ENCODE data around the gene EMSY.

The EMSY gene

DNA sequence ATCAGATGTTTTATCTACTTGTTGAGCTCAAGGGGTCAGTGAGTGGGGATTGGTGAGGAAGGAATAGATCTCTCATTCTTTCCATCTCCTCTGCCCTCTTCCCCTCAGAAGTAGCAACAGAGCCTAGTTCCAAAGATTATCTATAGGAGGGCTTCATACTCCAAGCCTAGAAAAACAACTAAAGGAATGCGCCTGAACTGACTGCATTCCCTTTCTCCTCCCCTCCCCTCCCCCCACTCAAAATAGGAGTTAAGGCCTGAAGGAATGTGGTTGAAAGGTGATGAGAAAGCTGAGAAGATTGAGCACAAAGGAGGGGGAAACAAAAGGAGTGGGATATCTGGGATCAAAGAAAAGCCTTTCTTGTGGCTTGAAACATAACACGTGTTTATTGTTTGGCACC is 10.5 kb downstream of the EMSY start:
- DNase-seq (ENCODE audit: low read depth) = no peak

DNA sequence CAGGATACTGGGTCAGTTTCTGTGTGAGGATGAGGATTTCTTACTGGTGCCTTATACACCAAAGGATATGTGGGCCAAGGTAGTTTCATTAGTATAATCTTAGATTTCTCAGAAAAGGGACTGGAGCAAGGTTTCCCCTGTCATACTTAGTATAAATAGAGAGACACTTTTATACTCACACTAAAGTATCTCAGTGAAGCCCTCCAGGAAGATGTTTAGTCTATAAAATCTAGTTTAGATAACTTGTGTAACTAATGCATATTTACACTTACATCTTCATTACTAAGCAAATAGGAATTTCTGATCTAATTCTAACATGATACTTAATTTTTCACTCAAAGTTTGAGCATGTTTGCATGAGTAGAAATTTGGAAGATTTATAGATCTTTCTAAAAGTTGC is 11.1 kb downstream of the EMSY start:
- no peak for DNase-seq (ENCODE audit: low read depth)

DNA sequence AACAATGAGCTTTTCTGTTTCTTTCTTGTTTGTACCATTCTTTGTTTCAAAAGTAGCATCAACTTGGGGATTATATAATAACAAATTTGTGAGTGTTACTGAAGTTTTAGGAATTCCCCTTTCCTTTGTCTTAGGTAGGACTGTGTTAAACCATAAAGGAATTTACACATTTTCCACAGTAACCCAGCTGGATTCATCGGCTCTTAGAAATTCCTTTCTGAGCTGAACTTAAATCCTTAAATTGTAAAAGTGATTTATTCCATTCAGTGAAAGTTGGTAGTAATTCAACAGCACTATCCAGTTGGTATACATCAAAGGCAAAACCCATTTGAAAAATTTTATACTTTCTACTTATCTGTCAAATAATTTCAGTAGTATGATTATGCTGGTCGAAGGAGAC is 11.8 kb downstream of the EMSY start:
- DNase-seq (ENCODE audit: low read depth) = no peak

DNA sequence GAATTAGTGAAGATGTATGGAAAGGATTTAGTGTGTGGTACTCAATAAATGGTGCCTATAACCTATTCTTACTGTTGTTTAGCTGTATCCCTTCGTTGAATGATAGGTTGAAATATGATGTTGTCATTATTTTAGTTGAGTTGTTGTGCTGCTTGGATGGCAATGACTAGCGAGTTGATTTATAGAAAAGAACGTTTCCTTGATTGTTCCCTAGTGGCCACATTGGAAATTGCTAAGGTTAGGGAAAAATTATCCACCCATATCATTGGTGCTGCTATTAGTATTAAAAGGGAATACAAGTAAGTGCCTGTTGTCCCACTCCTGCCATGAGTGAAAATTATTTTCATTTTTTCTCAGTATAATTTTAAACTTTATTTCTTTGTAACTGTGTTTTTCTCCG is 14.5 kb downstream of the EMSY start:
- DNase-seq (ENCODE audit: low read depth) = no peak

DNA sequence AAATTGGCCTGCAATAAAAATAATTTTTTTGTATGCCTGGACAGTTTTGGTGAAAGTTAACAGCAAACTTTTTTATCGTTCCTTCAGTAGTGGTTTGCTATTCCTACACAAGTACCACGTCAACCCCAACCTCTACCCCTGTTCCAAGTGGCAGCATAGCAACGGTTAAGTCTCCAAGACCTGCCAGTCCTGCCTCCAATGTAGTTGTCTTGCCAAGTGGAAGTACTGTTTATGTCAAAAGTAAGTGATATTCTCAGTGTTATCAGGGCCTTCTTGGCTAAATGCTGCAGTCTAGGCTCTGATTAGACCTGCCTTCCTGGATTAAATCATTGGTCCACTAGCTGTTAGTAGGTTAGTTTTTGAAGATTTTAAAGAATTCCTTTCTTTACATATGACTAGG is 15.0 kb downstream of the EMSY start:
- DNase-seq (ENCODE audit: low read depth) = no peak

DNA sequence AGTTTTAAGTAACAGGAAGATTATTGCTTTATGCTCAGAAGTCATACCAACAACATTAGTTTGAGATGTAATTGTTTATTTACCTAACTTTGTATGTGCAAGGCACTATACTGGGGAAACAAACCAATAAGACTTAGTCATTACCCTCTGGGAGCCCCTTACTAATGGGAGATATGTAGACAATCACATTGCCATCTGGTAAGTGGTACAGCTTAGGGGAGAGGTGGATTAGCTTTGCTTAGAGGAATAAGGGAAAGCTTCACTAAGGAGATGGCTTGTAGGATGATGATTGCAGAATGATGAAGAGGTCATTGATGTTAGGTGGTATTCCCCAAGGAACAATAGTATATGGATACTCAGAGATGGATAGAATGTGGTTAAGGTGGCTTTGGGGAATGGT is 17.5 kb downstream of the EMSY start:
- DNase-seq (ENCODE audit: low read depth) = no peak

DNA sequence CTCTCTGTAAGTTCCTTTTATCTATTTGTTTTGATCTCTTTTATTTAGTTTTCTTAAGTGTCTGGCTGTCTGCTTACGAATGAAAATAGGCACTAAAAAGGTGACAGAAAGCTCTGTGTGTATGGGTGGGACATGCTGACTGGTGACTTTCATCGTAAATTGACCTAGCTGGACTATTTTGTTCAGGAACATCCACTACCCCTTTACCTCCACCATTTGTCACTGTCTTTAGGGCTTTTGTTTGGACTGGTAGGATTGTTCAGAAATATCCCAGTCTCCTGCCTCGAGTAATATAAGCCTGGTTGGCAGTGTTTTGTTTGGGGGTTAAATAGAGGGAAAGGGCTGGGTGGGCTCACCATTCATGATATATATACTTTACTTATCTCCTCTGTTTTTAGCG is 20.9 kb downstream of the EMSY start:
- DNase-seq (ENCODE audit: low read depth) = no peak

DNA sequence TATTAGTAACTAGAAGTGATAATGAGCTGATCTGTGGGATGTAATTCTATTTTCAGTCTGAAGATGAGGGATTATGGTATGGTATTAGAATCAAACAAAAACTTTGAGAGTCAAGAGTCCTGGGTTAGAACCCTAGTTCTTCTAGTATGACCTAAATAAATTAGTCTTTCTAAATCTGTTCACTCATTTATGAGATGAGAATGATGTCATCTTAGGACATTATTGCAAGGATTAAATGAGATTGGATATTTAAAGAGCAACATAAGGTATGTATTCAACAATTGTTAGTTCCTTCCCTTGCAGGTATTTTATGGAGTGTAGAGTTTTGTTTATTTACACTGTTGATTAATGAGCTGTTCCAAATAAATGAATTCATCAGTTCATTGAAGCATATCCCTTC is 21.8 kb downstream of the EMSY start:
- no peak for DNase-seq (ENCODE audit: low read depth)

DNA sequence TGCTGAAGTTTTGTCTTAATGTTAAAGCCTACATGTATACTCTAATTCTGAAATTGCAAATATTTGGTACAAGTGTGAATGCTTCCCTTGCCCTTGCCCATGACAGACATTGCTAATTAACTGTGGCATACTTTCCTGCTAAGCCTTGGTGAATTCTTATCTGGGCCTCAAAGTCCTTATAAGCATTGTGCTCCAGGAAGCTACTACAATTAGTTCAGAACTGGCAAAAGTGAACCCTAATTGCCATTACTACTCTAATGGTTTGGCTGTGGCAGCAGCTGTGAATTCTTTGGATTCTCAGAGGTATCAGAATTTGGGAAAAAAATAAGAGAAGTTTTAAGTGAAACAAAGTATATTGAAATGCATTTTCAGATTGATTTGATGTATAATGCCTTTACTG is 24.3 kb downstream of the EMSY start:
- DNase-seq (ENCODE audit: low read depth) = no peak

DNA sequence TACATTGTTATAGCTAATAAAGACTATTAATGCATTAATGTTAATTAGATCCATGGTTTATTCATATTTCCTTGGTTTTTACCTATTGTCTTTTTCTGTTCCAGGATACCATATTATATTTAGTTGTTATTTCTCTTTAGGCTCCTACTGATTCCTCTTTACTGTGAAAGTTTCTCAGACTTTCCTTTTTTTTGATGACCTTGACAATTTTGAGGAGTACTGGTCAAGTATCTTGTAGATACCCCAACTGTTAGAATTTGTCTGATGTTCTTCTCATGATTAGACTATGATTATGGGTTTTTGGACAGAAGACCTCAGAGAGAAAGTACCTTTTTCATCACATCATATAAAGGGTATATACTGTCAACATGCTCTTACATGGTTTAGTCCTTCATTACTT is 26.6 kb downstream of the EMSY start:
- DNase-seq (ENCODE audit: low read depth) = no peak

DNA sequence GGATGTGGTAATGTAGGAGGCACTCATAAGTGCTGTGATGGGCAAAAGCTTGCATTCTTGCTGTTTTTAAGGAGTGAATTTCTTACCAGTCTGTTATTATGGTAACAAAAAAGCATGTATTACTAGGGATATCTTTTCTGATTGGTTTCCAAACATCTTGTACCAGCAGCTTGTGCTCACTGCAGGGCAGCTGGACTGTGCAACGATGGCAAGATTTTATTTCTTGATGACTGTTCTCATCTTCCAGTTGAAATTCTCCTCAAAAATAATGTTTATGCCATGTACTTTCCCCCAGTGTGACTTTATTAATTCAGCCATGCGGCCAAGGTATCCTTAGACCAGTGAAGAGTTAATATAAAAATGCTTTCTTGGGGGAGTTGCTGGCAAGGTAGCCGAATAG is 35.4 kb downstream of the EMSY start:
- DNase-seq (ENCODE audit: low read depth) = no peak

DNA sequence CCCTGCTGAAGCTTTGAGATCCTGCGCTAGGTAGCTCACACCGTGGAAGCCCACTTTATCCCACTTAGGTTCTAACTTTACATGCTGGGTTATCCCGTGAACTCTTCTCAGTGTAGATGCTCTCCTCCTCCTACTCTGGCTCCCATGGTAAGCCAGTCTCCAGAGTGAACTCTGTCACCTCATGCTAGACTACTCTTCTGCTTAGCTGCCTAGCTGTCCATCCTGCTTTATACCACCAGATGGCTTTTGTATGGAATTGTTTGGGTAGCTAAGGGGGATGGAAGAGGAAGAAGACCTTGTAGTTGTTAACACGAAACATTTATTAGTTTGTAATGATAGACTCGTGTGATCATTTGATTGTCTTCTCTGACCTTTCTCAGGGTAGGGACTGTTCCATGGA is 46.8 kb downstream of the EMSY start:
- DNase-seq (ENCODE audit: low read depth) = no peak

DNA sequence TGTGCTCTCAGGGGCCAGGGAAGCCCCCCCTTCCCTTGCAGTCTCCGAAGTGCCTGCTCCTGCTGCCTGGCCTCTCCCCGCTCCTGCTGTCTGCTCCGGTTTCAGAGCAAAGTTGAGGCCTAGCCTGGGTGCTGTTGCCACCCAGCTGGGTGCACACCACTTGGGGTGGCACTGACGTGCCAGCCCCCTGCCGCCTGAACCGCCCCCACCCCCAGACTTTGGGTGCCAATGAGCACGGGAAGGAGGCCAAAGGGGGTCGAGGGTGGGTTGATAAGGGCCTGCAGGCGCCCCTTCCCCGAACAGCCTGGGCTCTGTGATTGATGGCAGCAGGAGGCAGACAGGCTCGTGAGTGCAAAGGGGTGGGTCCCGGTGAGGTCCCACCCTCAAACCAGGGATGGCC is 48.2 kb downstream of the EMSY start:
- no peak for DNase-seq (ENCODE audit: low read depth)

DNA sequence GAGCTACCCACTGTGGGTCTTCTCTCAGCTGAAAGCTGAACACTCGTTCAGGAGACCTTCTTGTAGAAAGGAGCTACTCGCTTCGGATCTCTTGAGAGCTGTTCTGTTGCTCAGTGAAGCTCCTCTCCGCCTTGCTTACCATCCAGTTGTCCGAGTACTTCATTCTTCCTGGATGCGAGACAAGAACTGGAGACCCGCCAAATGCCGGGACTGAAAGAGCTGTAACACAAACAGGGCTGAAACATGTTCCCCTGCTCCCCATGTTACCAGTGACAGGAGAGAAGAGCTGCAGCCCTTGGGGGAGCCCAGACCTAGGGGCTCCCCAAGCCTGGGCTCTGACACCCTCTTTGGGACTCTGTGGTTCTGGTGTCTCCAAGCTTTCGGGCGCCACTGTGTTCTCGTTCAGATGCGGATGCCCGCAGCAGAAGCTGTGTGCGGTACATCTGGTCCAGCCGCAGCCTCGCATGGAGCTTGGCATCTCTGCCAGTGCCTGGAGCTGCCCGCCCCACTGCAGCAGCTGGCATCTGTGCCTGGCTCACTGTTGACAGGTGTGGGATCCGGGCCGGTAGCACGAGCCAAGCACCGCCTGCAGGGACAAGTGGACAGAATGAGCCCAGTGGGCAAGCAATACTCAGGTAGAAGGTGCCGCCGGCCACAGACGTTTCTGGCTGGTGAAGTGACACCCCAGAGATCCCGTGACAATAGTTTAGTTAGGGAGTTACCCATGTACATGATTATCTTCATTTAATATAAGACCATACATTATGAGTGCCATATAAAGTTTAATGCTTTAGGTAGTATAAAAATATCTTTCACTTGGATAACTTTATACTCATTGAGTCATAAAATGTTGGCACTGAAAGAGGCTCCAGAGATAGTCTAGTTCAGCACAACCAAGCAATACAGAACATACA is 49.1 kb downstream of the EMSY start:
- no peak for DNase-seq (ENCODE audit: low read depth)

DNA sequence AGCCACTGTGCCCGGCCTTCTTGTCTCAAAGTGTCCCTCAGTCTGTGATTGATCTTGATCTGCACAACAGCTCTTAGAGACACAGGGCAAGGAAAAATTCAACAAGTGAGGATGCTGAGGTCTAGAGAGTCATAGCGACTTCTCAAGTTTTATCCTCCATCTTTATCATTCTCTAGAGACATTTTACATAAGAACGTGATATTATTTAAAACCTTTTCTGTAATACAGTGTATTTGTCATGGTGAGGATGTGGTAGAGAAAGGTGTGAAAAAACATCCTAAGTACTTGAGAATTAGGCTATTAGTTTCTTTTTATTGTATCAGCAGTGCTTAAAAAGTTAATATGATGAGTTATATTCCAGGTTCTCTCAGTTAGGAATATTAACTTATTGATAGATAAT is 50.2 kb downstream of the EMSY start:
- DNase-seq (ENCODE audit: low read depth) = no peak

DNA sequence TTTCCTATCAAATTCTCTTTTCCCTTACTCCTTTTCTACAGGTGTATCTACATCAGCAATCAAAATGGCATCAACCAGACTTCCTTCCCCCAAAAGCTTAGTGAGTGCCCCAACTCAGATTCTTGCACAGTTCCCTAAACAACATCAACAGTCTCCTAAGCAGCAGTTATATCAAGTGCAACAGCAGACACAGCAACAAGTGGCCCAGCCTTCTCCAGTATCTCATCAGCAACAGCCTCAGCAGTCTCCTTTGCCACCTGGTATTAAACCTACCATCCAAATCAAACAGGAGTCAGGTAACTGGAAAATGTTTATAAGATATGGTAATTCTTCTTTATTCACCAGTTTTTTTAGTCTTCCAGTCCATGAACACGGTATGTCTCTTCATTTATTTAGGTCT is 51.4 kb downstream of the EMSY start:
- no peak for DNase-seq (ENCODE audit: low read depth)

DNA sequence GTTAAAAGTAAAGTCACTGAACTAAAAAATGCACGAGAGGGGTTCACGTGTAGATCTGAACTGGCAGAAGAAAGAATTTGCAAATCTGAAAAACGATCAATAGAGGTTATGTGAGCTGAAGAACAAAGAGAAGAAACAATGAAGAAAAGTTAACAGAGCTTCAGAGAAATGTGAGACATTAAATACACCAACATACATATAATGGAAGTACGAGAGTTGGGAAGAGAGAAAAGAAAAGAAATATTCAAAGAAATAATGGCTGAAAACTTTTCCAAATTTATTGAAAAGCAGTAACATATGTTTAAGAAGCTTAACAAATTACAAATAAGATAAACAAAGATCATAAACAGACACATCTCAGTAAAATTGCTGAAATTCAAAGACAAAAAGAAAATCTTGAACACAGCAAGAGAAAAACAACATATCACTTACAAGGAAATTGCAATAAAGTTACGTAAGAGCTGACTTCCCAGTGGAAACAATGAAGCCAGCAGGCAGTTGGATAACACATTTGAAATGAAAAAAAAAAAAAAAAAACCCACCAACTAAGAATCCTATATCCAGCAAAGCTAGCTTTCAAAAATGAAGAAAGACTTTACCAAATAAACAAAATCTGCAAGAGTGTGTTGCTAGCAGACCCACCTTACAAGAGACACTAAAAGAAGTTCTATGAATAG is 56.8 kb downstream of the EMSY start:
- DNase-seq (ENCODE audit: low read depth) = no peak

DNA sequence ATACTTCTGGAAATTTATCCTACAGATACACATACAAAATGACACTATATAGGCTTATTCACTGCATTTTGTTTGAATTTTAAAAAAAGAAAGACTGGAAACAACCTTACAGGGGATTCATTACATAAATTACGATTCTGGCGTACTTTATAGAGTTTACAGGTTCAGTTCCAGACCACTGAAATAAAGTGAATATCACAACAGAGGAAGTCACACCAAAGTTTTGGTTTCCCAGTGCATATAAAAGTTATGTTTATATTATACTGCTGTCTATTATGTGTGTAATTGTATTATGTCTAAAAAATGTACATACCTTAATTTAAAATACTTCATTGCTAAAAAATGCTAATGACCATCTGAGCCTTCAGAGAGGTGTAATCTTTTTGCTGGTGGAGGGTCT is 62.0 kb downstream of the EMSY start:
- DNase-seq (ENCODE audit: low read depth) = no peak

DNA sequence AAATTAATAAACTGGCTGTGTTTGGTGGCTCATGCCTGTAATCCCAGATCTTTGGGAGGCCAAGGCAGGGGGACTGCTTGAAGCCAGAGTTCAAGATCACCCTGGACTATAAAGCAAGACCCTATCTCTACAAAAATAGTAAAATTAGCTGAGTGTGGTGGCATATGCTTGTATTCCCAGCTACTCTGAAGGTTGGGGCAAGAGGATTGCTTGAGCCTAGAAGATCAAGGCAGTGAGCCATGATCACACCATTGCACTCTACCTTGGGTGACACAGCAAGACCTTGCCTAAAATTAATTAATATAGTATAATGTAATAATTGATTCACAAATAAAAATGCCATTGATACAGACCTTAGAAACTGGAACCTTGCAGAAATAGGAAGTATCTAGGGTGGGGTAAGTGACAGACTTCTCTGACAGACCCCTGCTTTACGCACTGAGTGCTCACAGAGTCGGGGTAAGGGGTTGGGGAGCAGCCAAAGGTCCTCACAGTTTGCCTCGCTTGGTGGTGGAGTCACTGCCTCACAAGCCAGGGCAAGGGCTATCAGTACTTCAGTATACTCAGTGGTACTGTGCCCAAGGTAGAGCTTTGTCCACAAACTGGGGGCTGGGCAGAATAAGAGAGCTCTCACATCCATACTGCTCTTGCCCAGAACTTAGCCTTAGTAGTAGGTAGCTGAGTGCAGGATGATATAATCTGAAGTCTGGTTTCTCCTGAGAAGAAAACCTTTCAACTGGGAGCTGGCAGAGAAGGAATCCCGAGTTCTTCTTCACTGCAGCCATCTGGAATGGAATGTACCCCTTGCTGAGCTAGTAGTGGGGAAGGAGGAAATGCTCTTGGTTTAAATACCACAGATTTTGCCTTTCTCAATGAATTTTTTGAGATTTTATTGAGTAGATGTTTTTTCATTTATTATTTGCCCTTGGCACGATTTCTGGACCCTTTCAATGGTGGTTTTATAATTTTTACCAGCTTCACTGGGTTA is 65.5 kb downstream of the EMSY start:
- no peak for DNase-seq (ENCODE audit: low read depth)

DNA sequence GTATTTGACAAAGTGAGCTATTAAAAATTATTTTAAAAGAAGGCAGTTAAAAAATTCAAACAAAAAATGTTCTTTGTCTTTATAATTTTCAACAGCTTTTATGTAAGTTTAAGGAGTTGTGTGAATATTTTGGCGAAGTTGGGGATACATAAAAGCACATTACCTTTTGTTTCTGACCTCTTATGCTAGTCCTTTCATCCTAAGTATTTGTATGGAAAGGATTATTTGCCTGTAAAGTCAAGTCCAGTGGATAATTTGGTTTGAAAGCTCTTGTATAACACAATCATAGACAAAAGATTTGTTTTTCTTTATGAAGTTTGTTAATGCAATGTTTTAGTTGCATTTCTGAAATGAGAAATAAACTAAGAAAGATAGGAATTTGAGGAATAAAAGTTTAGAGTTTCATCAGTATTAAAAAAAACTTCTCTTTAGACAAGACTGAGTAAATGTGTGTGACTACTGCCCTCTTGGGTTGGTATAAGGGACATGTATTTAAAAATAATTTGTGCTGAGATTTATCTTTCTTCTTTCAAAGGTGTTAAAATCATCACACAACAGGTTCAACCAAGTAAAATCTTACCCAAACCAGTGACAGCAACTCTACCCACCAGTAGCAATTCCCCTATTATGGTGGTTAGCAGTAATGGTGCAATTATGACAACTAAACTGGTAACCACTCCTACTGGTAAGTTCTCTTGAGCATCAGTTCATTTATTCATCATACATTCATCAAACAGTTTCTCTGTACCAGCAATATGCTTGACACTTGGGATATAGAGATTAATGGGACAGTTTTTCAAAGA is 68.2 kb downstream of the EMSY start:
- DNase-seq (ENCODE audit: low read depth) = no peak

DNA sequence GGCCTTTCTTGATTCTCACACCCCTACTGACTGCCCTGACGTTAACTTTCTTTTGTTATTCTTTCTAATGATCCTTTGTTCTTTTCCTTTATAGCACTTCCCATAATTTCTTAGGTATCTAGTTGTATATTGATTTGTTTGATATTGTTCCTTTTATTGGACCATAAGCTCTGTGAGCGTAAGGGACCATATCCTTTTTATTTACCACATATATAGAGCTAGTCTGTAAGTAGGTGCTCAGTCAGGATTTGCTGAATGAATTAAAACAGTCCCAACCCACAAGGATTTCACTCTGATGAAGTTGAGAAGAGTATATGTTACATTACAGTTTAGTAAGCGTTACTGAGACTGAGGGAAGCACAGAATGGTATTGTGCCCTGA is 68.8 kb downstream of the EMSY start:
- DNase-seq (ENCODE audit: low read depth) = no peak

DNA sequence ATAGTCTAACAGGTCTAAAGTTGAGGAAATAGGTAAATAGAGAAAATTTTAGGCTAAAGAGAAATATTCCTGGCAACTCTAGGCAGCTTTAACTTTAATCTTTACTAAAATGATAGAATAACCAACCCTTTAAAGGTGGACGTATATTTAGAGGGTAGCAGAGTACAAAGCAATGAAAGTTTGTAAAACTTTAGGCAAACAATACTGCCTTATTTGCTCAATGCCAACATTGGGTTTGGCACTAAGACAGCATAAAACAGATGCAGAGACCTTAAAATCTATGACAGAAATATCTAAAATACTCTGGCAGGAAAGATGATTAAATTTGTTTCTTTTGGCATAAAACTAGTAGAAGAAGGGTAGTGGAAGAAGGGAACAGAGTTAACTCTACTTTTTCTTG is 70.7 kb downstream of the EMSY start:
- no peak for DNase-seq (ENCODE audit: low read depth)
